GM19240 (cell line): ENCODE data around the gene DNMT1.

Source experiments
- DNase-seq: peaks from one replicate; pipeline ENCODE4 v3.0.0; 2011; ENCODE audit warnings: low spot score; ENCODE audit not compliant: insufficient read length

The DNMT1 gene

GRCh38 chr19:10141973-10142372 is 52.8 kb downstream of the DNMT1 start:
- no peak for DNase-seq

DNA sequence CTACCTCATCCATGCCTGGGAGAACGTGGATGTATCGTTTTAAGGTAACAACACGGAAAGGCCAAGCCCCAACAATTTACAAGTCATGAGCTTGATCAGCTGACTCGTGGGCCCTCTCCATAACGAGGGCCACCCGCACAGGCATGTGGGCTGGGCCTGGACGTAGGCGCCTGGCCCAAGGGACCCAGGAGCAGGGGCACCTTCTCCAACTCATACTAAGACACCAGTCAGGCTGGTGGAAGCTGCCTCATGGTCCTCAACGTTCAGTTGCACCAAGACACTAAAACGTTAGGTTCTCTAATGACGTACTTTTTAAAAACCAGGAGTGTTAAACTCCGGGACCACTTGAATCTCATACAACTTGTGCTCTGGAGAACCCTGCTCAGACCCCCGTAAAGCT is 53.3 kb downstream of the DNMT1 start:
- DNase-seq = no peak

DNA sequence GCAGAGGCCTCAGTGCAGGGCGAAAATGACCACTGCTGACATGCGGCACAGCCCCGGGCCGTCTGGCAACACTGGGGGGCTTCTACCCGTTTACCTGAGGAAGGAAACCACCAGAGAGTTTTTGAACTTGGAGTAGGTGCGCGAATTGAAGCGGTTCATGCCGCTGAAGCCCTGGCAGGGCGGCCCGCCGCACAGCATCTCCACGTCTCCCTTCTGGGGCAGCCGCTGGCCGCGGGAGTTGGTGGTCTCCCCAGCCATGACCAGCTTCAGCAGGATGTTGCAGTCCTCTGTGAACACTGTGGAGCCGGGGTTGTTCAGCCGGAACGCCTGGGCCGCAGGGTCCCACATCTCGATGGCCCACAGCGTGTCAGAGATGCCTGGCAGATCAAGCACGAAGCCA is 54.8 kb downstream of the DNMT1 start:
- DNase-seq = no peak

- no peak for DNase-seq
Measured at GRCh38 chr19:10138879-10139795, 55.6 kb downstream of the DNMT1 start.

- no peak for DNase-seq
Measured at GRCh38 chr19:10137751-10138682, 56.7 kb downstream of the DNMT1 start.

GRCh38 chr19:10136936-10137335 is 57.8 kb downstream of the DNMT1 start:
- DNase-seq = no peak

GRCh38 chr19:10135551-10136334 is 59.0 kb downstream of the DNMT1 start:
- DNase-seq = no peak

- DNase-seq = no peak
Measured at GRCh38 chr19:10134040-10134439, 60.7 kb downstream of the DNMT1 start.

GRCh38 chr19:10133596-10133995 is 61.2 kb downstream of the DNMT1 start:
- DNase-seq = no peak

DNA sequence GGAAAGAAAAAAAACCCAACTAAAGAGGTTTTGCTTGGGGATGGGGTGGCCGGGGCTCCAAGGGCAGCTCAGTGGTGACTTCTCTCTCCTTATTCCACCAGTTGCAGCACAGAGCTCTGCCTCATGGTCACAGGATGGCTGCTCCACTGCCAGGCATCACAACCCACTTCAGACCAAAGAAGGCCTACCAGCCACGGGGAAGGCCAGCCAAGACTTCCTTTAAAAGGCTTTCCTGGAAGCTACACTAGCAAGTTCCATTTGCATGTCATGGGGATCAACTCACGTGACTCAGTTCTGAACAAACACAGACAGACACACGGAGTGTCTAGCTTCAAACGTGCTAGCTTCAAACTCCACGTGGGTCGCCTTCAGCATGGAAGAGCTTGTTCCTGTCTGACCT is 61.8 kb downstream of the DNMT1 start:
- no peak for DNase-seq

- DNase-seq = no peak
Measured at GRCh38 chr19:10126213-10126639, 68.5 kb downstream of the DNMT1 start.

GRCh38 chr19:10124429-10124828 is 70.3 kb downstream of the DNMT1 start:
- no peak for DNase-seq

DNA sequence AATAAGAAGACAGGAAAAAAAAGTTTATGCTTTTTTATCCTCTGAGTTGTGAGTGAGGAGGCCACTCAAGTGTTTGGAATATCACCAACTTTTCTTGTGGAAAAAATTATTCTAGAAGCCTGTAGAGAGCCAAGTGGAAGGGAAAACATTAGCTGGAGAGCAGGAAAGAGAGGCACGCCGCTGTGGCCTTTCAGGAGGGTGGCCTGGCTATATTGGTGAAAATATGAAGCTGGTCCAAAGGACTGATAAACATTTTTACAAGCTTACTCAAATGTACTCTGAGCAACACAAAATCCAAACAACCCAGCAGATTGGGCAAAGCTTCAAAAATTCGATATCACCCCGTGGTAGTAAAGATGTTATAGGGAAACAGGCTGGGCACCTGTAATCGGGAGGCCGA is 72.7 kb downstream of the DNMT1 start:
- no peak for DNase-seq

GRCh38 chr19:10120538-10121189 is 74.1 kb downstream of the DNMT1 start:
- DNase-seq = no peak

DNA sequence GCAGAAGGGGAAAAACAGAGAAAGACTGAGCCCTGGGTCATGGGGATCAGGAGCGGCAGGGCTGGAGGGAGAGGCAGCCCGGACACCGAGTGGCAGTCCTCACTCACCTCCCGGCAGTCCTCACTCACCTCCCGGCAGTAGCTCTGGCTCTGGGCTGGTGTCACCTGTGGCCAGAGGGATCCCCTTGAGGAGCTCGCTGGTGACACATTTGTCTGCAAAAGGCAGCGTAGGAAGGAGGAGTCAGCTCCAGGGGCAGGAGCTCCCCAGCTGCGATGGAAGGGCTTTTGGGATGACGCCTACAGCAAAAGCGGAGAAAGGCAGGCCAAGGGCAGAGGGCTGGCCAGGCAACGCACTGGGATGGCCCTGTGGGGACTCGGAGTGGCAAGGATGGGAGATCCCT is 75.8 kb downstream of the DNMT1 start:
- DNase-seq = no peak

GRCh38 chr19:10116866-10117616 is 77.7 kb downstream of the DNMT1 start:
- no peak for DNase-seq

DNA sequence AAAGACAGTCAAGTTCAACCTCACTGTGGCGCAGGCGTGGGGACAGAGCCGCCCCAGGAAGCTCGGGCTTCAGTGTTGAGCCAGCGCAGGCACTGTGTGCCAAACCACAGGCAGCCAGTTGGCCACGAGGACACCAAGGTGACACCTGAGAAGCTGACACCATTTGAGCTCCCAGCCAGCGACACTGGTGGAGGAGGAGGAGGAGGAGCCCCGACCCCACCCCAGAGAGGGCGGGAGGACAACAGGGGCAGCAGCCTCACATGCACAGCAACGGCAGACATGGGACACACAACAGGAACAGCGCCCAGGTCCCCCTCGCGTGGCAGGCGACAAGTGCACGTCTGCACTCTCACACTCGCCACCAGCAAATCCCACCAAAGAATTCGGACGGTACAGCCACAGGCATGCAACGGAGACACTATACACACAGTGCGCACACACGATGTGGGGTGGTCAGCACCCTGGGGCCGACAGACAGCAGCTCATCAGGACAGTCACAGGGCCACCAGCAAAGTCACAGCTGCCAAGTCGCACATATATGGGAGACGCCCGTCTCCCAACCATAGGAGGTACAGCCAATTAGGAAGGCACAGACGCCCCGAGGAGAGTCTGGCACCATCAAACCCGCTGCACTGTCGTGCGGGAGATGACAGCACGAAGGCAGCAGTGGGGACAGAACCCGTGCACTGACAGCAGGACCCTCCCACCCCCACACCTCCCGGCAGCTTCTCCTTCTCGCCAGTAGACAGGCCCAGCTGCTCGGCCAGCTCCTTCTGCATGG is 78.5 kb downstream of the DNMT1 start:
- DNase-seq = no peak

DNA sequence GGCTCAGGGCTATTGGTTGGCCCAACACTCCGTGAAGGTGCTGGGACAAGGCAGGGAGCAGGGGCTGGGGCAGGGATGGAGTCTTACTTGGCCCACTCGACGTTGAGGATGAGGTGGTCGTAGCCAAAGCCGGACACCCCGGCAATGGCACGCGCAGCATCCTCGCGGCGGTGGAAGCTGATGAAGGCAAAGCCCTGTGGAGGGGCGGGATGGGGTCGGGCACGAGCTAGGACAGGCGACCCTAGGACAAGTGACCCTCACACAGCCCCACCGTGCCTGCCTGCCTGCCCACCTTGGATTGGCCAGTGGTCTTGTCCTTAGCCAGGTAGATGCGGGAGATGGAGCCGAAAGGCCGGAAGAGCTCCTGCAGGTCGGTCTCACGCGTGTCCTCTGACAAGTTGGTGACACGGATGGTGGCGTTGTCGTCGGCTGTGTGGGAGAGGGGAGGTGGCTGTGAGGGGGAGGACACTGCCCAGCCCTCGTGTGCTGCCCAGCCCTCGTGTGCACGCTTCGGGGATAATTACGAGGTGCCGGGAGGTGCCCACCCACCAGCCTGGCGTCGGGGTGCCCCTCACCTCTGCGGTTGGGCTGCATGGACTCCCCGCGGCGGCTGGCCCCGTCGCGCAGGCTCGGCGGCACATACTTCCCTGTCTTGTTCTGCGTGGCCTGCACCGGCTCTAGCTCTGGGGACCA is 79.2 kb downstream of the DNMT1 start:
- no peak for DNase-seq
